ENCODE data around the gene UBE2V1. TPM values are rescaled to one million over a fixed set of nuclear protein-coding genes. Genes with fewer than 3 reads are reported as not detected.

Gene UBE2V1
- total and polyA plus RNA-seq, 10 of the 15 experiments (the other 5 are each of a cell fraction or from before 2014, with no cell fraction given) = 51.8 to 219 (median 141) TPM

GRCh38 chr20:50071039-50071888 lies 41.7 kb downstream of the UBE2V1 start (continued):
- TF ChIP-seq, protein P1, sequence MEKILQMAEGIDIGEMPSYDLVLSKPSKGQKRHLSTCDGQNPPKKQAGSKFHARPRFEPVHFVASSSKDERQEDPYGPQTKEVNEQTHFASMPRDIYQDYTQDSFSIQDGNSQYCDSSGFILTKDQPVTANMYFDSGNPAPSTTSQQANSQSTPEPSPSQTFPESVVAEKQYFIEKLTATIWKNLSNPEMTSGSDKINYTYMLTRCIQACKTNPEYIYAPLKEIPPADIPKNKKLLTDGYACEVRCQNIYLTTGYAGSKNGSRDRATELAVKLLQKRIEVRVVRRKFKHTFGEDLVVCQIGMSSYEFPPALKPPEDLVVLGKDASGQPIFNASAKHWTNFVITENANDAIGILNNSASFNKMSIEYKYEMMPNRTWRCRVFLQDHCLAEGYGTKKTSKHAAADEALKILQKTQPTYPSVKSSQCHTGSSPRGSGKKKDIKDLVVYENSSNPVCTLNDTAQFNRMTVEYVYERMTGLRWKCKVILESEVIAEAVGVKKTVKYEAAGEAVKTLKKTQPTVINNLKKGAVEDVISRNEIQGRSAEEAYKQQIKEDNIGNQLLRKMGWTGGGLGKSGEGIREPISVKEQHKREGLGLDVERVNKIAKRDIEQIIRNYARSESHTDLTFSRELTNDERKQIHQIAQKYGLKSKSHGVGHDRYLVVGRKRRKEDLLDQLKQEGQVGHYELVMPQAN (conservative IDR thresholded peaks at IDR 0.05) = no peak
- TF ChIP-seq LARP7 (IDR thresholded peaks at IDR 0.05) (0 out of 2 replicates have a peak, but pooled peaks have one; percentile 59), MTA3 (IDR thresholded peaks at IDR 0.05; ENCODE audit: borderline replicate concordance, low read length) (no peak), SP1 (IDR thresholded peaks at IDR 0.05; ENCODE audit: low read depth, low read length) (peak; percentile 27), BHLHE40 (IDR thresholded peaks at IDR 0.05; ENCODE audit: borderline replicate concordance in 1 of 2, low read depth in 2 of 2, low read length in 1 of 2) (peak; percentile 52 to 79; a peak in 3 of 4 replicates), SUPT20H (IDR thresholded peaks at IDR 0.05; ENCODE audit: borderline replicate concordance, control insufficient read depth, low read depth, low read length) (no peak), ZNF592 (IDR thresholded peaks at IDR 0.05) (peak; percentile 39; the same call in 1 of the 2 replicates), CREB1 (IDR thresholded peaks at IDR 0.05; ENCODE audit: low read depth) (peak; percentile 57; the same call in 1 of the 2 replicates), IKZF1 (conservative IDR thresholded peaks at IDR 0.05) (peak; percentile 26; the same call in 1 of the 2 replicates), RB1 (IDR thresholded peaks at IDR 0.05; ENCODE audit: borderline replicate concordance) (no peak; the same call in 1 of the 2 replicates), ZZZ3 (IDR thresholded peaks at IDR 0.05; ENCODE audit: control insufficient read depth, insufficient read length, low read depth) (no peak), NBN (IDR thresholded peaks at IDR 0.05) (peak; percentile 67)
- TF ChIP-seq, protein P2, sequence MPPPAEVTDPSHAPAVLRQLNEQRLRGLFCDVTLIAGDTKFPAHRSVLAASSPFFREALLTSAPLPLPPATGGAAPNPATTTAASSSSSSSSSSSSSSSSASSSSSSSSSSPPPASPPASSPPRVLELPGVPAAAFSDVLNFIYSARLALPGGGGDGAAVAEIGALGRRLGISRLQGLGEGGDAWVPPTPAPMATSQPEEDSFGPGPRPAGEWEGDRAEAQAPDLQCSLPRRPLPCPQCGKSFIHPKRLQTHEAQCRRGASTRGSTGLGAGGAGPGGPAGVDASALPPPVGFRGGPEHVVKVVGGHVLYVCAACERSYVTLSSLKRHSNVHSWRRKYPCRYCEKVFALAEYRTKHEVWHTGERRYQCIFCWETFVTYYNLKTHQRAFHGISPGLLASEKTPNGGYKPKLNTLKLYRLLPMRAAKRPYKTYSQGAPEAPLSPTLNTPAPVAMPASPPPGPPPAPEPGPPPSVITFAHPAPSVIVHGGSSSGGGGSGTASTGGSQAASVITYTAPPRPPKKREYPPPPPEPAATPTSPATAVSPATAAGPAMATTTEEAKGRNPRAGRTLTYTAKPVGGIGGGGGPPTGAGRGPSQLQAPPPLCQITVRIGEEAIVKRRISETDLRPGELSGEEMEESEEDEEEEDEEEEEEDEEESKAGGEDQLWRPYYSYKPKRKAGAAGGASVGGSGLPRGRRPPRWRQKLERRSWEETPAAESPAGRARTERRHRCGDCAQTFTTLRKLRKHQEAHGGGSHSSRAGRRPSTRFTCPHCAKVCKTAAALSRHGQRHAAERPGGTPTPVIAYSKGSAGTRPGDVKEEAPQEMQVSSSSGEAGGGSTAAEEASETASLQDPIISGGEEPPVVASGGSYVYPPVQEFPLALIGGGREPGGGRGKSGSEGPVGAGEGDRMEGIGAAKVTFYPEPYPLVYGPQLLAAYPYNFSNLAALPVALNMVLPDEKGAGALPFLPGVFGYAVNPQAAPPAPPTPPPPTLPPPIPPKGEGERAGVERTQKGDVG (CRISPR knock-in tag; IDR thresholded peaks at IDR 0.05) = no peak
- TF ChIP-seq, protein P3, sequence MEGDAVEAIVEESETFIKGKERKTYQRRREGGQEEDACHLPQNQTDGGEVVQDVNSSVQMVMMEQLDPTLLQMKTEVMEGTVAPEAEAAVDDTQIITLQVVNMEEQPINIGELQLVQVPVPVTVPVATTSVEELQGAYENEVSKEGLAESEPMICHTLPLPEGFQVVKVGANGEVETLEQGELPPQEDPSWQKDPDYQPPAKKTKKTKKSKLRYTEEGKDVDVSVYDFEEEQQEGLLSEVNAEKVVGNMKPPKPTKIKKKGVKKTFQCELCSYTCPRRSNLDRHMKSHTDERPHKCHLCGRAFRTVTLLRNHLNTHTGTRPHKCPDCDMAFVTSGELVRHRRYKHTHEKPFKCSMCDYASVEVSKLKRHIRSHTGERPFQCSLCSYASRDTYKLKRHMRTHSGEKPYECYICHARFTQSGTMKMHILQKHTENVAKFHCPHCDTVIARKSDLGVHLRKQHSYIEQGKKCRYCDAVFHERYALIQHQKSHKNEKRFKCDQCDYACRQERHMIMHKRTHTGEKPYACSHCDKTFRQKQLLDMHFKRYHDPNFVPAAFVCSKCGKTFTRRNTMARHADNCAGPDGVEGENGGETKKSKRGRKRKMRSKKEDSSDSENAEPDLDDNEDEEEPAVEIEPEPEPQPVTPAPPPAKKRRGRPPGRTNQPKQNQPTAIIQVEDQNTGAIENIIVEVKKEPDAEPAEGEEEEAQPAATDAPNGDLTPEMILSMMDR (IDR thresholded peaks at IDR 0.05 in 2 of 3, conservative IDR thresholded peaks at IDR 0.05 in 1 of 3; ENCODE audit: control insufficient read depth in 2 of 3, extremely low read depth in 1 of 3, insufficient read depth in 1 of 3, low read depth in 3 of 3, low read length in 3 of 3) = peak; percentile 99; a peak in 5 of 6 replicates
- TF ChIP-seq, protein P4, sequence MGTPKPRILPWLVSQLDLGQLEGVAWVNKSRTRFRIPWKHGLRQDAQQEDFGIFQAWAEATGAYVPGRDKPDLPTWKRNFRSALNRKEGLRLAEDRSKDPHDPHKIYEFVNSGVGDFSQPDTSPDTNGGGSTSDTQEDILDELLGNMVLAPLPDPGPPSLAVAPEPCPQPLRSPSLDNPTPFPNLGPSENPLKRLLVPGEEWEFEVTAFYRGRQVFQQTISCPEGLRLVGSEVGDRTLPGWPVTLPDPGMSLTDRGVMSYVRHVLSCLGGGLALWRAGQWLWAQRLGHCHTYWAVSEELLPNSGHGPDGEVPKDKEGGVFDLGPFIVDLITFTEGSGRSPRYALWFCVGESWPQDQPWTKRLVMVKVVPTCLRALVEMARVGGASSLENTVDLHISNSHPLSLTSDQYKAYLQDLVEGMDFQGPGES (IDR thresholded peaks at IDR 0.05) = 0 out of 2 replicates have a peak, but pooled peaks have one; percentile 12

Measured in GM12878 (cell line).